ENCODE results near the gene MOGAT3.

- no peak for TF ChIP-seq POLR2A (IDR thresholded peaks at IDR 0.05)
- TF ChIP-seq, protein P1, sequence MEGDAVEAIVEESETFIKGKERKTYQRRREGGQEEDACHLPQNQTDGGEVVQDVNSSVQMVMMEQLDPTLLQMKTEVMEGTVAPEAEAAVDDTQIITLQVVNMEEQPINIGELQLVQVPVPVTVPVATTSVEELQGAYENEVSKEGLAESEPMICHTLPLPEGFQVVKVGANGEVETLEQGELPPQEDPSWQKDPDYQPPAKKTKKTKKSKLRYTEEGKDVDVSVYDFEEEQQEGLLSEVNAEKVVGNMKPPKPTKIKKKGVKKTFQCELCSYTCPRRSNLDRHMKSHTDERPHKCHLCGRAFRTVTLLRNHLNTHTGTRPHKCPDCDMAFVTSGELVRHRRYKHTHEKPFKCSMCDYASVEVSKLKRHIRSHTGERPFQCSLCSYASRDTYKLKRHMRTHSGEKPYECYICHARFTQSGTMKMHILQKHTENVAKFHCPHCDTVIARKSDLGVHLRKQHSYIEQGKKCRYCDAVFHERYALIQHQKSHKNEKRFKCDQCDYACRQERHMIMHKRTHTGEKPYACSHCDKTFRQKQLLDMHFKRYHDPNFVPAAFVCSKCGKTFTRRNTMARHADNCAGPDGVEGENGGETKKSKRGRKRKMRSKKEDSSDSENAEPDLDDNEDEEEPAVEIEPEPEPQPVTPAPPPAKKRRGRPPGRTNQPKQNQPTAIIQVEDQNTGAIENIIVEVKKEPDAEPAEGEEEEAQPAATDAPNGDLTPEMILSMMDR (IDR thresholded peaks at IDR 0.05), result no peak
Observed at GRCh38 chr7:101175664-101176063, 25.2 kb downstream of the MOGAT3 start.

Data from stomach (tissue), 4 donors.